NCI-H524 (cell line): ENCODE results near the gene AKT1S1.

Experiments
- DNase-seq, 2 experiments: peaks; one replicate each; lab custom pipeline; 2025; lab: John Stamatoyannopoulos, UW

AKT1S1 gene

DNA sequence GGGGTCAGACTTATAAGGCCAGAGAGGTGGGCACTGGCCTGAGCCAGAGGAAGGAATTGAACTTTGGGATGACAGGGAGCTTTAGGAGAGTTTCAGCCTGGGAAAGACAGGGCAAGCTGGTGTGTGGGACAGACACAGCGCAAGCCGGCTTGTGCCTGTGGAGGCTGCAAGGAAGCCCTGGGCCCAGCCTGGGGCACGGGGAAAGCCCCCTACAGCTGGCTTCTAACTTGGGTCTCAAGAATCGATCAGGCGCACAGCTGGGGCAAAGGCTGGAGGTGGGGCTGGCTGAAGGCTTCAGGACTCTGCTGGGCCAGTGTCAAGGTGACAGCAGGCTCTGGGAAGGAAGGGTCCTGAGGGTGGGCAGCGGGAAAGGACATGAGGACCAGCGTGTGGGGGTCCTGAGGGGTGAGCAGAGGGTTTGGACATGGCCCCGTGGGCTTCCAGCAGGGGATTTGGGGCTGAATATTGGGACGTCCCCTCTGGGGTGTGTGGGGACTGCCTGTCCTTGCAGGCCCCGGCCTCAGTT lies 23.2 kb downstream of the AKT1S1 start:
- DNase-seq, result no peak

DNA sequence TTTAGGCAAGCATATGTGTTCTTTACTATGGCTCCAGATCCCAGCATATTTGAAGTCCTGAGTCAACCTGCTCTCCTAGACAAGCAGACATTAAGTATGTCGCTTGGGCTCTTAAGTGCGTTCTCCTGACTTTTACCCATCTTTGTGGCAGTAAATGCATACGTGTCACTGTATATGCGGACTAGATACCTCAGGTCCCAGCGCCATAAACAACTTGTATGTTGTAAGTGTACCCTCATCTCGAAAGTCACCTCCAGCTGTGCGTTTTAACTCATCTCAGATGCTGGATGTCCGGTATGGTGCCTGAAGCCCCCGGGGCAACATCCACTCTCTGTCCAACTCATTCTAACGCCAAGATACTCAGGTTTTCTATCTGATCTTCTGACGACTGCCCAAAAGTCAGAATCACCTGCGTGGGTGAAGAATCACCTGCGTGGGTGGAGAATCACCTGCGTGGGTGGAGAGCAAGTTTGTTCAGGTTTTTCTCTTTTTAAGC lies 24.5 kb downstream of the AKT1S1 start:
- DNase-seq, result no peak

DNA sequence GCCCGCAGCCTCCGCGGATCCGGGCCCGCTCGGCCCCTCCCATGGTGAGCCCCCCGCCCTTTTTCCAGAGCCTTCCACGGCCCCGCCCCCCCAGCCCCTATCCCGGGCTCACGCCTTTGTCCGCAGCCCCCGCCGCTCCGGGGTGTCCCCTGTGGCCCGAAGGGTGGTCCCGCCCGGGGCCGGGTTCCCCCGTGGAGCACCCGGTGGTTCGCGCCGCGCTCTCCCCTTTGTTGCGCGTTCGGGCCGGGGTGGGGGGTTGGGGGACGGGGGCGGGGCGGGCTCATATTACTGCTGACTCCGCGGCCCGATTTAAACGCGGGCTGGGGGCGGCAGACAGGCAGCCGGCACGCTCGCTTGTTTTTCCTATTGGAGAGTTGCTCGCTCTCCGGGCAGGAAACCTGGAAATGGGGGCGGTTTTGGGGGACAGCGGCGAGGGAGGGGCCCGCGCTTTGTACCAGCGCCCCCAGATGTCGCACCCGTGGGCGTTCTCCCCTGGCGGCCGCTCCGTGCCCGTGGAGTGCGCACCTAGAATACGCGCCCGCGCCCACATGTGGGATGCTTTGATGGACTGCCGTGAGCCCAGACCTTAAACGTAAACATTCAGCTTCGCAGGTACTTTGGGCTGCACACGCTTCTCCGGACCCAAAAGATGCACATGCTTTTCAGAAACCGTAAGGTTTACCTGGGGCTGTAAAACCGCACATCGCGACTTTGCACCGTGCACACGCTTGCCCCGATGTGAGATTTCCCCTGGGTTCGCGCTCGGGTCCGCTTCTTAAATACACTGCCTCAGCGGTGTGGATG lies 25.5 kb downstream of the AKT1S1 start:
- DNase-seq, result no peak

DNA sequence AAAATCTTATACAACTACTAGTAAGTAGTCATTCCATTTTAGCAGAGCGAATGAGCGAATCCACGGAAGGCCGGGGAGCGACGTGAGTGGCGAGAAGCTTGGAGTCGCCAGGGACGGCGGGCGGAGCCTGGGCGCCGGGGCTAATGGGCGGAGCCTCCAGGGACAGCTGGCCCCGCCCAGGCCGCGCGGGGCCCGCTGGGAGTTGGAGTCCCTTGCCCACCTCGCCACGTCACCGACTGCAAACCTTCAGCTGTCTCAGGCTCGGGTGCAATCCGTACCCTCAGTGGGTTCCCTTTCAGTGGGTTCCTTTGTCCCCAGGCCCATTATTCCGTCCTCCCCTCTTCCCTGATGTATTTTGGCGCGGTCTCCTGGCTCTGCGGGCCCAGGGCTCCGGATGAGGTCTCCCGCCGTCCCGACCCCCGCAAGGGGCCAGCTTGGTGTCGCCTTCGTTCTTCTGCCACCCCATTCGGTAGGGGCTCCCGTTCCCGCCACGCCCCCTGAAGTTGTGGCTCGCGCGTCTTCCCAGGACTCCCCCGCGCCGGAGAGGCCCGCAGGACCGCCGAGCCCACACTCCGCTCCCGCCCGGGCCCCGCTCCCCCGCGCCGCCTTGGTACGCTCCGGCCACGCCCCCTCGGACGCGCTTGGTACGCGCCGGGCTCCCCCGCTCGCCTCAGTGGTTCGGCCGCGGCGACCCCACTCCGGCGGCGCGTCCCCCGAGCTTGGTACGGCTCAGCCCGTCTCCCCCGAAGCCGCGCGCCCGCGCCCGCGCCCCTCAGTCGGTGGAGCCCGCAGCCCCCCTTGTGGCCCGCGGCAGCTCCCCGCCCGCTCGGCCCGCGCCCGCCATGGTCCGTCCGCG lies 26.4 kb downstream of the AKT1S1 start, which contains the start of gene PTOV1:
PTOV1 (plus strand) TSS at position 673 of the 856 bp plus-strand sequence.
- DNase-seq, result peak; percentile 94

DNA sequence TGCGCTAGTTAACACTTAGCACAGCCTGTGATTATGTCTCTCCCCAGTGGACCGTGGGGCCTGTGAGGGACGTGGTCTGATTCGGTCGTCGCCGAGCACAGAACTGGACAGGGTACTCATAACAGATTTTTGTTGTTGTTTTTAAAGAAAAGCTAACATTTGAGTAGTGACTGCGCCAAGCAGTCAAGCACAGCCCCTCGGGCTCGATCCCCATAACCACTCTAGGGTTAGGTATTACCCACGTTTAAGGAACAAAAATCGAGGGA lies 27.0 kb downstream of the AKT1S1 start:
- no peak for DNase-seq

DNA sequence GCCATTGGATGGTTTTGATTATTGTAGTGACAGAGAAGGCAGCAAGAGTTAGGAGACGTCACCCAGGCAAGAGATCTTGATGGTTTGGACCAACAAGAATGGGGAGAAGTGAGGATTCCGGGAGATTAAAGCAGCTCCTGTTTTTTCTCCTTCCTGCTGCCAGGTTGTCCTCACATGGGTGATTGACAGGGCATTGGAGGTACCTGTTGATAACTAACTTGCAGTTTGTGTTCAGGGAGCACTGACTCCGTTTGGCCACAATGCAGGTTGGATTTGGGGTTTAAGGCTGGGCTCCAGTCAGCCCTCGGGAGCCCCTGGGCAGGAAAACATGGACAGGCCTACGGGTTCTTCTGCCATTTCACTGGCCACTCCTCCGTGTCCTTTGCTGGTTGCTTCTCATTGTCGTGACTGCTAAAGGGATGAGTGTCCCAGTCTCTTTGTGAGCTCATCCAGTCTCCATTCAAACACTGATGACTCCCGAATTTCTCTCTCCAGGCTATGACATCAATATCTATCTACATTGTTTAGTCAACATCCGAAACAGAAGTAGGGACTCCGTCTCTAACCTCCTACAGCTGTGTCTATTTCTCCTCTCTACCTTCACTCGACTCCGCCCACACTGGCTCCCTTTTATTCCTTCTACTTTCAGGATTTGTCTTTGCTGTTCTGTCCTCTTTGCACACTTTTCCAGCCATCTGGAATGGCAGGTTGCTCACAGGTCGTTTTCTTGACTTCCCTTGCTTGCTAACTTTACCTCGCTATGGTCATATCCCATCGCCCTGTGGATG lies 27.5 kb downstream of the AKT1S1 start:
- DNase-seq, result no peak

DNA sequence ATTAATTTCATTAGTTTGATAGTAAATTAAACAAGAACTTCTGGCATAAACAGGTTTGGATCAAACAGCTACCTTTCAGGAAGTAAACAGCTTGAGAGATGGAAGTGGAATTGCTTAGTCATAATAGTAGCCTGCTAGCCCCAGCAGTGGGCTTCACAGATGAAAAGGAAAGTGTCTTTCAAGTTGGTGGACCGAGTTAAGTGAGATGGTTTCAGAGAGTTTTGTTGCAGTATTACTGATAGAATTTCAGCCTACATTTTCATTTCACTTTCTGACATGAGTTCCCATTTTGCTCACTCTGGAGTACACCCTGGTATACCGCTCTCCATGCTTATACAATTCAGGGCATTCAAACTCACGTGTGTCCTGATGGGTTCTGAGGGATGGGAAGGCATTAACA lies 28.2 kb downstream of the AKT1S1 start:
- no peak for DNase-seq

DNA sequence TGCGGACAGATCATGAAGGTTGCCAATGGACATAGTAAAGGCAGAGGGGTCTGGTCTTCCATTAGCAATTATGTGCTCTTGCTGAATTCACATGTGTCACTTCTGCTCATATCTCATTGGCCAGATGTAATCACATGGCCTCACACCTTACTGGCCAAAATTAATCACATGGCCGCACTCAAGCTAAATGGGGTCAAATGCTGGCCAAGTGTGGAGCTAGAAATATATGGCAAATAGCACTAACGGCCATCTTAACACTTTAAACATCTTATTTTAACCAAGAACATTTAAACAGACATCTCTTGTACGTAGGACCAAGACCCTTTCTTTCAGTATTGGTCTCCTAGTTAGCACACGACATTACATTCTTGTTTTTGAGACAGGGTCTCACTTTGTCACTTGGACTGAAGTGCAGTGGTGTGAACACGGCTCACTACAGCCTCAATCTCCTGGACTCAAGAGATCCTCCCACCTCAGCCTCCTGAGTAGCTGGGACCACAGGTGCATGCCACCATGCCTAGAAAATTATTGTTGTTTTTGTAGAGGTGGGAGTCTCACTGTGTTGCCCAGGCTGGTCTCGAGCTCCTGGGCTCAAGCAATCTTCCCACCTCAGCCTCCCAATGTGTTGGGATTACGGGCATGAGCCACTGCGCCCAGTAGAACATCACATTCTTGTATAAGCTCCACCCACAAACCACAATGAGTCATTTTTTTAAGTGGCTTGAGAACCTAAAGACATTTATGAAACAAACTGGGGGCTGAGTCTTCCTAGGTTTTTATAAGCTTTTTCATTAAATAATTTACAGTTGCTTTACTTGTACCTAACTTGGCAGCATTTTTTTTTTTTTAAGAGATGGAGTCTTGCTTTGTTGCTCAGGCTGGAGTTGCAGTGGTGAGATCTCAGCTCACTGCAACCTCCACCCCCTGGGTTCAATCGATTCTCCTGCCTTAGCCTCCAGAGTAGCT lies 29.1 kb downstream of the AKT1S1 start:
- no peak for DNase-seq

DNA sequence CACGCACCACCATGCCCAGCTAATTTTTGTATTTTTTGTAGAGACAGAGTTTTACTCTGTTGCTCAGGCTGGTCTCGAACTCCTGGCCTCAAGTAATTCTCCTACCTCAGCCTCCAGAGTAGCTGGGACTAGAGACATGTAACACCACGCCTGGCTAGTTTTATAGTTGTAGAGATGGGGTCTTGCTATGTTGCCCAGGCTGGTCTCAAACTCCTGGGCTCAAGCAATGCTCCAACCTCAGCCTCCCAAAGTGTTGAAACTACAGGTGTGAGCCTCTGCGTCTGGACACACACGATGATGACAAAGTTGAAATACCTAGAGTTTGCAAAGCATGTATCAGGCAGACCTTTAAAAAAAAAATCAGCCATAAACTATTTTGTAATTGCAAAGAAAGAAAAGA lies 30.7 kb downstream of the AKT1S1 start:
- DNase-seq, result no peak

DNA sequence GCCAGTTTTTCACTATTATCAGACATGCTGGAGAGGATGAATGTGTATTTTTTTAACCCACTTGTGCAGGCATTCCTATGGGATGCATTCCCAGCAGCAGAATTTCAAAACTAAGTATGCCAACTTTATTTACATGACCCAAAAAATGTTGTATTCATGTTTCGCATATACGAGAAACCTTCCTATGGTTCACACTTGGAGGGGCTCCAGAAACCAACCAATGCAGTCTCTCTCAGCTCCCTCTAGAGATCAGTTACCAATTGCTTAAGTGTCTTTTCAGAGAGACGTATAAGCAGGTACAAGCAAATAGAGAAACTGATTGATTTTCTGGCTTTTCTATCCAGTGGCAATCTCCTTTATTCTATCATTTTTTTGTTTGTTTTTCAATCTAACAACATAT lies 31.7 kb downstream of the AKT1S1 start:
- DNase-seq, result no peak

DNA sequence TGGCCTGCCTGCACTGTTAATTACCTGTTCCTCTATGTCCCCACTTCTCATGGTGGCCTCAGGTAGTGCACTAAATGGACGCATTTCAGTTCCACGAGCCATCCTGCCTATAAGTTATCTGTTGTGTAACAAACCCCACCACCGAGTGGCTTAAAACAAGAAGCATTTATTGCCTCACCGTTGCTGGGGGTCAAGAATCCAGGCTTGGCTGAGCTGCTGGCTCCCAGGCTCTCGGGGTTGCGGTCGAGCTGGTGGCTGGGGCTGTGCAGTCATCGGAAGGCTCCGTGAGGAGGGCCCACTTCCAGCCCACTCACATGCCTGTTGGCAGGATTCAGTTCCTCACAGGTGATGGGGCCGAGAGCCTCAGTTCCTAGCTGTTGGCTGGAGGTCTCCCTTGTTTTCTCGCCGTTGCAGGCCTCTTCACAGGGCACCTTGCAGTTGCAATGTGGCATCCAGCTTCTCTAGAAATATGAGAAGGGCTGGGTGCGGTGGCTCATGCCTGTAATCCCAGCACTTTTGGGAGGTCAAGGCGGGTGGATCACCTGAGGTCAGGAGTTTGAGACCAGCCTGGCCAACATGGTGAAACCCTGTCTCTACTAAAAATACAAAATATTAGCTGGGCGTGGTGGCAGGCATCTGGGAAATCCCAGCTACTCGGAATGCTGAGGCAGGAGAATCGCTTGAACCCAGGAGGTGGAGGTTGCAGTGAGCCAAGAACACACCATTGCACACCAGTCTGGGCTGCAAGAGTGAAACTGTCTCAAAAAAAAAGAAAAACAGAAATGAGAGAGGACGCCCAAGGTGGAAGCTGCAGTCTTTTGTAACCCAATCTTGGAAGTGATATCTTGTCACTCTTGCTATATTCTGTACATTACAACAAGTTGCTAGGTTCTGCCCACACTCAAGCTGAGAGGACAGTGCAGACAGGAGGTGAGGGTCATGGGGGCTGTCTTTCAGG lies 32.7 kb downstream of the AKT1S1 start:
- DNase-seq, result no peak

DNA sequence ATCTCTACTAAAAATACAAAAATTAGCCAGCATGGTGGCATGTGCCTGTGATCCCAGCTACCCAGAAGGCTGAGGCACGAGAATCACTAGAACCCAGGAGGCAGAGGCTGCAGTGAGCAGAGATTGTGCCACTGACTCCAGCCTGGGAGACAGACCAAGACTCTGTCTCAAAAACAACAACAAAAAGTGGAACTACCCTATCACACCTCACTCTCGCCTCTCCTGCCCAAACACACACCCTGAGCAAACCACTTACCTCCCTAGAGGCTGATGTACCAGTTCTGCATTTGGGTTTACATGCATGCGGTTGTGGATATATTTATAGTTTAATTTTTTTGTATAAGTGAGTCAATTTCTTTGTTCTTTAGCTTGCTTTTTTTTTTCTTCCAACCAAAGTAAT lies 33.9 kb downstream of the AKT1S1 start:
- no peak for DNase-seq

DNA sequence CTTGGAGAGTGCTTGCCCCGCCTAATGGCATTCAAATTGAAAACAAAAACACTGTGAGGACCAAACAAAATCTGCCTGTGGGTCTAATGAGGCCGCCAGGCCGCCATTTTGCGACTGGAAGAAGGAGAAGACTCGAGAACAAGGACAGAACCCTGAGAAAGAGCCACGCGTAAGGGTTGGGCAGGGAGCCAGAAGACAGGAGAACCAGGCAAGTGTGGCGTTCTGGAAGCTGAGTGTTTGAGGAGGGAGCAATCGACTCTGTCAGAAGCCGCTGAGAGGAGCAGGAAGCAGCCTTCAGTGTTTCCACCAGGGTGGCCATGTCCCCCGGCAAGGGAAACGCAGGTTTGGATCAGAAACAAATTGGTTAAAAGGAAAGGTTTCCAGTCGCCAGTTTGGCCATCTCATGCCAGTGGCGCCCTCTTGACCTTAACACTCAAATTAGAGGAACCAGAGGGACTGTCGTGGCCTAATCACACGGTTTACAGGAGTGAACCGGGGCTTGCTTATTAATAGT lies 36.4 kb downstream of the AKT1S1 start:
- DNase-seq, result no peak

DNA sequence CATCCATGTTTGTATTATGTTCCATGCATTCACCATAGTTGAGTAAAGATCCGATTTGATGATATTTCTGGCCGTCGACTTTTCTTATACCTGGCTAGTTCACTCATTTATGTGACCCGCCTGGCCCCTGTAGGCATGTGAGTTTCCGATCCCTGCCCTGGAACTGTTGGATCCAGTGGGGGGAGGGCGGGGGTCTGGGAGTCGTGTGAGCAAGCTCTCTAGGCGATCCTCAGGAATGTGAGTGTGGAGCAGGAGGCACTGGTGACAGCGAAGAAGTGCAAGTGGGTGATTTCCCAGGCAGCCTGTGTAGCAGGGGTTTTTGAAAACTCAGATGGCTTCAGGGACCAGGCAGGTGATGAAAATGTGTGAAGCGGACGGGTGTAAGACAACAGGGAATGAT lies 36.8 kb downstream of the AKT1S1 start:
- no peak for DNase-seq

DNA sequence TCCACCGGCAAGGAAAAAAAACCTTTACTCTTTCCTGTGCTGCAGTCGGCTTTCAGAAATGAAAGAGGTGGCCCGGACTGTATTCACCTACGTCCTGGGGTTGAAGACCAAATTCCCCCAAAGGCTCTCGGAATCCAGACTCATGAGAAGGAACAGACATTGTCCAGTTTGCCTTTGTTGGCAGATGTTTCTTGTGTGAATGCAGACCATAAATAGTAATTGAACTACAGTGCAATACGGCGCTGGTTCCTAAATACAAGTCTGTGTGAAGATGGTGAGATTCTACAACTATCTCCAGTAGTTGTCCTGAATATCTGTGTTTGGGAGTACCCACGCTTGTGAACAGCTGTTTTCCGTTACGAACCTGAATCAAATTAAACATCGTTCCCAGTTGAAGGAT lies 37.4 kb downstream of the AKT1S1 start:
- no peak for DNase-seq

DNA sequence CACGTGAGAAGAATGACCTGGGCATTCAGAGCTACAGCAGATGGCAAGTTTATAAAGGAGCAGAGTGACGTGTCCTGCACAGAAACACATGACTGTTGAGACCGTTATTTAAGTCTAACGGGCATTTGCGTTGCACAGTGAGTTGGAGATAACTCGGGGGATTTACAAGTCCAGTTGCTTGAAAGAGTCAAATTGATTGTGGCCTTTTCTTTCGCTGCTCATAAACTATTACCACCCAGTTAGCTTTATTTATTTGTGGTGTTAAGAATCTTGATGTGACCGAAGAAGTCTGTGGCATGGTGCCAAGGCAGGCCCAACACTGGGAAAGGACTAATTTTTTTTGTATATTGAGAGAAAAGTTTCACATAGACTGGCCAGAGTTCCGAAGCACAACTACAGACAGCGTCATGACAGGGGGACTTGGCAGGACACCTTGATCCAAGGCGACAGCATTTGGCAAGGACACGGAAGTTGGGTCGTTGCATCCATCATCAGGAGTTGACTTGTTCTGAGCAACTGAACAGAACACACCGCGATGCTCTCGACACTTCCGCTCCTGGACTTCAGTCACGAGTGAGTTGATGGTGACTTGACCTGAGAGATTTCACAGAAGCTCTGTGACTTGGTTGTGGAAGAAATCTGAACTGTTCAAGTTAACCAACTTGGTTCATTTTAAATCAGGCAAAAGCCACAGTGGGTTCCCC lies 38.1 kb downstream of the AKT1S1 start:
- no peak for DNase-seq

DNA sequence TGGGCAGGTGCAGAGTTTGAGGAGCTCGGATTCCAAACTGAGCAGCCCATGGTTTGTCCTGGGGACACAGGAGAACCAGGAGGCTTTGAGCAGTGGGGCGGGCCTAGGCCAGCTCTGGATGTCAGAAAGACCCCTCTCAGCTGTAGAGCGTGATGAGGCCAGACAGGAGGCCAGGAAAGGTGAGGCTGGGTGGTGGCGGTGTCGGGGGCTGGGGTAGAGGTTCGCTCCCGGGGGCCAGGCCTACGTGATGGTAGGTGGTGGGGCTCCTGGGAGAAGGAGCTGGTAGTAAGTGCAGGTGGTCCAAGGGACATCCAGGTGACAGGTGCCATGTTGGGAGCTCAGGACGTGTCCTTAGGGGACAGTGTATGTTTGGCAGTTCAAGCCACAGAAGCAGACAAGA lies 39.7 kb downstream of the AKT1S1 start:
- DNase-seq, result no peak

DNA sequence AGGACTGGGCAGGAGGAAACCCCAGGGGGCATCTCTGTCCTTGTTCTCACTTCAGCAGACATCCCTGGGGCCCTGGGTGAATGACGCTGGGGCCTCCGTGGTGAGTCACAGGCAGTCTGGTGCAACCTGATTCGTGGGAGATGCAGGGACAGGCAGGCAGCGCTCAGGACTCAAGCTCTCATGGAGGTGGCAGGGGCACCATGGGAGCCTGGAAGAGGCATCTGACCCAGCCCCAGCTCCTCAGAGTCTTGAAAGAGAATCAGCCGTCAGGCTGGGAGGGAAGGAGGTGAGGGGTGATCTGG lies 40.2 kb downstream of the AKT1S1 start:
- DNase-seq, result no peak
